ENCODE data around the gene IL11RA.

The IL11RA gene

GRCh38 chr9:34659592-34660253 is 7.7 kb downstream of the IL11RA start:
- no peak overlapping the region for H2AFZ ChIP-seq (ENCODE audit: low read depth, low read length, severe bottlenecking)
- H3K9me3 ChIP-seq (ENCODE audit: insufficient read depth, low read length), result no peaks in the 10 kb centered on the region
- H3K27me3 ChIP-seq (ENCODE audit: low read length), result no peaks in the 10 kb centered on the region
- peaks cover 3% of the 10 kb centered on the region; the same call in 1 of the 2 replicates for H3F3A ChIP-seq (ENCODE audit: insufficient read depth)
- no peaks in the 10 kb centered on the region for H3K79me2 ChIP-seq (ENCODE audit: insufficient read depth, low read length)
- no peaks in the 10 kb centered on the region for H3K9me2 ChIP-seq (replicated peaks; ENCODE audit: insufficient read depth, low read length)
- TF ChIP-seq CTCF (IDR thresholded peaks at IDR 0.05; ENCODE audit: insufficient read depth, low read length, poor library complexity, severe bottlenecking) (no peak), EZH2phosphoT487 (conservative IDR thresholded peaks at IDR 0.05; ENCODE audit: low read length) (no peak)
- H3K4me3 ChIP-seq (ENCODE audit: insufficient read depth, low read length, poor library complexity, severe bottlenecking), result no peak overlapping the region
- no peak overlapping the region for H3K4me2 ChIP-seq (ENCODE audit: low read depth, low read length, poor library complexity, severe bottlenecking)
- H4K20me1 ChIP-seq (ENCODE audit: low read depth, low read length), result no peaks in the 10 kb centered on the region
- no peak overlapping the region for H3K27ac ChIP-seq (ENCODE audit: low read depth, low read length)
- H3K9ac ChIP-seq (ENCODE audit: low read length), result no peak overlapping the region
- H3K36me3 ChIP-seq (ENCODE audit: low read length), result no peaks in the 10 kb centered on the region

GRCh38 chr9:34662526-34663302 is 10.7 kb downstream of the IL11RA start, which contains the start of gene CCL27:
Gene CCL27 (minus strand): TSS chr9:34662657. CDS start chr9:34662633, 24 bp downstream.
- TF ChIP-seq CTCF (IDR thresholded peaks at IDR 0.05; ENCODE audit: insufficient read depth, low read length, poor library complexity, severe bottlenecking) (no peak), EZH2phosphoT487 (conservative IDR thresholded peaks at IDR 0.05; ENCODE audit: low read length) (no peak)
- no peak within 1 kb of the TSS for H2AFZ ChIP-seq (ENCODE audit: low read depth, low read length, severe bottlenecking)
- H3K4me2 ChIP-seq (ENCODE audit: low read depth, low read length, poor library complexity, severe bottlenecking), result no peak within 1 kb of the TSS

GRCh38 chr9:34663303-34663605 is 11.3 kb downstream of the IL11RA start:
- H3F3A ChIP-seq (ENCODE audit: insufficient read depth), result peaks cover 16% of the 10 kb centered on the region
- no peaks in the 10 kb centered on the region for H3K9me2 ChIP-seq (replicated peaks; ENCODE audit: insufficient read depth, low read length)
- H4K20me1 ChIP-seq (ENCODE audit: low read depth, low read length), result no peaks in the 10 kb centered on the region
- H3K9ac ChIP-seq (ENCODE audit: low read length), result no peak overlapping the region
- no peaks in the 10 kb centered on the region for H3K9me3 ChIP-seq (ENCODE audit: insufficient read depth, low read length)
- no peak overlapping the region for H3K27ac ChIP-seq (ENCODE audit: low read depth, low read length)
- no peaks in the 10 kb centered on the region for H3K27me3 ChIP-seq (ENCODE audit: low read length)
- no peak overlapping the region for H2AFZ ChIP-seq (ENCODE audit: low read depth, low read length, severe bottlenecking)
- TF ChIP-seq EZH2phosphoT487 (conservative IDR thresholded peaks at IDR 0.05; ENCODE audit: low read length) (no peak), CTCF (IDR thresholded peaks at IDR 0.05; ENCODE audit: insufficient read depth, low read length, poor library complexity, severe bottlenecking) (no peak)
- H3K4me2 ChIP-seq (ENCODE audit: low read depth, low read length, poor library complexity, severe bottlenecking), result no peak overlapping the region
- H3K79me2 ChIP-seq (ENCODE audit: insufficient read depth, low read length), result no peaks in the 10 kb centered on the region
- H3K36me3 ChIP-seq (ENCODE audit: low read length), result no peaks in the 10 kb centered on the region
- no peak overlapping the region for H3K4me3 ChIP-seq (ENCODE audit: insufficient read depth, low read length, poor library complexity, severe bottlenecking)

More at GRCh38 chr9:34662526-34663302, 10.7 kb downstream of the IL11RA start, which contains the start of gene CCL27:
- Histone ChIP-seq H3K9me2 (replicated peaks; ENCODE audit: insufficient read depth, low read length) (no peaks in the 10 kb centered on the region), H3K4me3 (ENCODE audit: insufficient read depth, low read length, poor library complexity, severe bottlenecking) (no peak within 1 kb of the TSS), H4K20me1 (ENCODE audit: low read depth, low read length) (no peaks in the 10 kb centered on the region), H3K27me3 (ENCODE audit: low read length) (no peaks in the 10 kb centered on the region), H3F3A (ENCODE audit: insufficient read depth) (peaks cover 16% of the 10 kb centered on the region), H3K9ac (ENCODE audit: low read length) (no peak within 1 kb of the TSS), H3K79me2 (ENCODE audit: insufficient read depth, low read length) (no peaks in the 10 kb centered on the region), H3K9me3 (ENCODE audit: insufficient read depth, low read length) (no peaks in the 10 kb centered on the region), H3K36me3 (ENCODE audit: low read length) (no peaks in the 10 kb centered on the region), H3K27ac (ENCODE audit: low read depth, low read length) (no peak within 1 kb of the TSS)
